Dedifferentiated amniotic fluid mesenchymal stem cell (primary cell): Measurements from ENCODE around the gene ECSIT.
A peak's percentile ranks its signal among the peaks of the same experiment; 100 is the strongest.

Experiments used
- DNase-seq: peaks from one replicate; pipeline ENCODE4 v3.0.0-alpha.2; 2016; ENCODE audit errors: extremely low spot score

ECSIT gene

GRCh38 chr19:11504502-11505031 is 24.4 kb downstream of the ECSIT start:
- DNase-seq, result no peak

- DNase-seq, result no peak
Observed at GRCh38 chr19:11499890-11500420, 29.0 kb downstream of the ECSIT start.

- no peak for DNase-seq
Observed at GRCh38 chr19:11499220-11499726, 29.7 kb downstream of the ECSIT start.

DNA sequence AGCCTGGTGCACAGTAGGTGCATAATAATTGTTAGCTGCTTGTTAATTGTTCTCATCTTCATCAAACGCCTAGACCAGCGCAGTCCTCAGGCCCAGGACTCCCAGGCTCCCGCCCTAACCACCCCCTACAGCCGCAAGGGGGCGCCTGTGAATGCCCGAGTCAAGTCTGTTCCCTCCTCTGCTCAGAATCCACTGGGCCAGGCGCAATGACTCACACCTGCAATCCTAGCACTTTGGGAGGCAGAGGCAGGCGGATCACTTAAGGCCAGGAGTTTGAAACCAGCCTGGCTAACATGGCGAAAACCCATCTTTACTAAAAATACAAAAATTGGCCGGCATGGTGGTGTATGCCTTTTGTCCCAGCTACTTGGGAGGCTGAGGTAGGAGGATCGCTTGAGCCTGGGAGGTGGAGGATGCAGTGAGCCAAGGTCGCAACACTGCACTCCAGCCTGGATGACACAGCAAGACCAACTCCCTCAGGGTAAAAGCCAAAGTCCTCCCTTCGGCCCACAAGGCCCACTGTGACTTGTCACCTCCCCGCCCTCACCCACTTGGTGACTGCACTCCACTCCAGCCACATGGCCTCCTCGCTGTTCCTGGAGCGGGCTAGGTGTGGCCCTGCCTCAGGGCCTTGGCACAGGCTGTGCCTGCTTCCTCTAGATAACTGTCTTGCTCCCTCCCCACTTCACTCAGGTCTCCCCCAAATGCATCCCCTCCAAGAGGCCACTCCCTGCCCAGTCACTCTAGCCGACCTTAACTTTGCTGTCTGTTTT is 32.4 kb downstream of the ECSIT start:
- peak; percentile 32 for DNase-seq

DNA sequence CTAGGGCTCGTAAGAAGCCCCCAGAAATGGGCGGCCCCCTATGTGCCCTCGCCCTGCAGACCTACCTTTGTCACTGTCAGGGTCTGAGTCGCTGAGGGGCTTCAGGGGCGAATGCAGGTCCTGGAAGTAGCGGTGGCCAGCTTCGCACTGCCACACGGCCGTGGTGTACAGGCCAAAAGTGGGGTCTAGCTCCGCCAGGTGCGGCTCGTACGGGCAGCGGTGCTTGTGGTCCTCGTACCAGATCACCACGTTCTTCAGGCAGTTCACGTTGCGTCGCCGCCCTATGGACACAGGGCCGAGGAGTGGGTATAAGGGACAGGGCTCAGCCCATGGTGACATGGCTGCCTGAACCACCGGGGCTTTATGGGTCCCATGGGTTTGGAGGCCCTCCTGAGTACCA is 33.0 kb downstream of the ECSIT start:
- DNase-seq, result no peak

DNA sequence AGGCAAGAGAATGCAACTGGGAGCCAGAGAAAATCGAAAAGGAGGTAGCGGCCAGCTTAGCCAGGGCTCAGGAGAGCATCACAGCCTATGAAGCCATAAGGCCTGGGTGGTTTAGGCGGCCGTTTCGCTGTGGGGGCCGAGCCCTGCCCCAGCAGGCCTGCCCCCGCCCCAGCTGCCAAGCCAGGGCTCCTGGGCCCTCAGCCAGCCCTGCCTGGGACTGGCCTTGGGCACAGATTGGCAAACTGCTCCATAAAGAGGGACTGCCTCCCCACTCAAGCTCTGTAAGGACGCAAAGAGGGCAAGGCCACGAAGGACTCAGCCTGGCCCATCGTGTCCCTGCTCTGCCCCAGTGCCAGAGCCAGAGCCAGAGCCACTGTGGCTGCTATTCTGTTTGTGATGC is 33.5 kb downstream of the ECSIT start:
- DNase-seq, result no peak

DNA sequence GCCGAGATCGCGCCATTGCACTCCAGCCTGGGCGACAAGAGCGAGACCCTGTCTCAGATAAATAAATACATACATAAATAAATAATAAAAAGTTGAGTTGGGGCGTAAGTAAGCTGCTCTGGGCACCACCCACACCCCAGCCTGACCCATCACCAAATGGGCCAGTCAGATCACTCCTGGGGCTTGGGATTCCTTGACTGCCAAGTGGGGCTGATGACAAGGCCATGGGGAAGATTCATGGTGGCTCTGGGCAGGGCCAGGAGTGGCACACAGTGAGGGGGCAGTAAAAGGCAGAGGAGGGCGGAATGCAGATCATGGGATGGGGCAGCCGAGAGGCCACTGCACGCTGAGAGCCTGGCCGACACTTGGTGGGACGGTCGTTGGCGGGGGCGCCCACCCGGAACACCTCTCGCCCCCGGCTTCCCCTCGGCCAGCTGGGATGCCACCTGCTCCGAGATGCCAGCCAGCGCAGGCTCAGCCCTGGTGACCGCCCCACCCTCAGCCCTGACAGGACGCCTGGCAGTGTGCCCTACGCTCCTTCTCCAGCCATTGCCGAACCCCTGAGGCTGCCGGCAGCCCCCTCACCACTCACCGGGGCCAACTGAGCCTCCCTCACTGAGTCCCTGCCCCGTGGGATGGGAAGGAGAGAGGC is 34.2 kb downstream of the ECSIT start:
- no peak for DNase-seq

- no peak for DNase-seq
Observed at GRCh38 chr19:11489378-11489777, 39.6 kb downstream of the ECSIT start.

- DNase-seq, result no peak
Observed at GRCh38 chr19:11486661-11487503, 42.1 kb downstream of the ECSIT start.

- DNase-seq, result no peak
Observed at GRCh38 chr19:11485245-11485837, 43.6 kb downstream of the ECSIT start.

GRCh38 chr19:11483366-11484111 is 45.4 kb downstream of the ECSIT start:
- no peak for DNase-seq

- DNase-seq, result peak; percentile 29
Observed at GRCh38 chr19:11482384-11483050, 46.4 kb downstream of the ECSIT start.

DNA sequence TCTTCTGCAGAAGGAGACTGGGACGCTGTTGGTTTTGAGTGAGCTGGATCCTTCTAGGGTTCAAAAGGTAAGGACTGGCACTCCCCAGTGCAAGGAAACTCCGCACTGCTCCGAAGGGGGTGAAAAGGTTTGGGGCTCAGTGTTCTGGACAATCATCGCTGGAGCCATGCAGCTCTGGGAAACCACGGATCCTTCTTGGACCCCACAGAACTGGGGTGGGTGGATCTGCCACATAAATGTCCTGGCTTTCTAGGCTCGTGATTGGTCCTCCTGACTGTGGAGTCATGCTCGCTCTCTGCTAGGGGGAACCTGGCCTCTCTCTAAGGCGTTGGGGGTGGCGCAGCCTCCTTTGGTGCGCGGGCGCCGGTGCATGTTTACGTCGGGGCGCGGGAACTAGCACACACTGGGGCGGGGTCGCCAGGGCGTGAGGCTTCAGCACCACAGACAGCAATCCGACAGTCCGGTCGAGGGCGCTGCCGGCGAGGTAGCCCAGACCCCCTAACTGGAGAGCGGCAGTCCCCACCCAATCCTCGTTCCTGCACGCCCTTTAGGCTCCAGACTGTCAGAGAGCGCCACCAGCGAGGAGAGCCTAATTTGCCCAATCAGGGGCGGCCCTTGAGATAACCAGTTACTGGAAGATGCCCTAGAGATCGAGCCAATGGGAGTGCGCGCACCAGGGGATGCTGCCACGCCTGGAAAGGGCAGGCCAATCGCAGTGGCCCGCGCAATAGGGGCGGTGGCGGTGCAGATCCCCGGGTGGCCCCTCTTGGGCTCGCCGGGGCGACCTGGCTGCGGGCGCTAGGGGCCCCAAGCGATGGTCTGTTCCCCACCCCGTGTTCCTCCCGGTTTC is 47.2 kb downstream of the ECSIT start:
- no peak for DNase-seq

- no peak for DNase-seq
Observed at GRCh38 chr19:11480715-11481533, 48.0 kb downstream of the ECSIT start, which contains the start of gene ELAVL3. TSS of gene ELAVL3 (minus strand) at chr19:11481046. CDS start at chr19:11480608, 438 bp downstream.

- no peak for DNase-seq
Observed at GRCh38 chr19:11479898-11480714, 48.8 kb downstream of the ECSIT start.

GRCh38 chr19:11479090-11479897 is 49.6 kb downstream of the ECSIT start:
- no peak for DNase-seq
